ENCODE measurements around the gene SLC7A10.
"Not testable (repeated sequence)": the region's sequence is repeated elsewhere in the genome, so short reads cannot be mapped to it uniquely, and the experiment has no call there.

SLC7A10 gene

DNA sequence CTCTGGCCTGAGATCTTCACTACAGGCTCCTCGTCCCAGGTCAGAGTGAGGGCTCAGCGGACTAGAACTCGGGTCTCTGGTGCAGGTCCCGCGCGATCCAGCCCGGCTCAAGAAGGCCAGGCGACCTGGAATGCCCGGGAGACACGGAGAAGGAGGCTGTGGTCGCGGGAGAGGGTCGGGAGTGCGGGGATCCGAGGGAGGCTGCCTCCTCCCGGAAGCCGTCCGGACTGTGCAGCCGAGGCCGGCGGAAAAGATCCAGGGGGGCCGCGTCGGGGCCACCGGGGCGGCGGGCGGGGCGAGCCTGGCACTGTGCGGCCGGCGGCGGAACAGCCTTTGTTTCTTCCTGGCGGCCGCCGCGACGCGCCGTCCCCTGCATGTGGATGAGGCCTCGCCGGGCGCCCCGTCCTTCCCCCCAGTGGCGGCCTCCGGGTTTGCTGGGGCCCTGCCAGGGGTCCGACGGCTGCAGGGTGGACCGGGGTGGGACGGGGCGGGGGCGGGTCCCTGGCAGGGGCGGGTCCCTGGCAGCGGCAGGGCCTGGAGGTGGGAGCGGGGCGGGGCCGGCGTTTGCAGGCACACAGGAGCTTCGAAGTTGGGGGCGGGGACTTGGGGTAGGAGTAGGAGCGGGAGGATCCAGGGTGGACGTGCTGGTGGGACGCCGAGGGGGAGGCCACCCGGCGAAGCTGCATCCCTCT, 1.0 kb upstream of the SLC7A10 start:
- H3K27ac ChIP-seq = no peak overlapping the region
- TF ChIP-seq, protein P1, sequence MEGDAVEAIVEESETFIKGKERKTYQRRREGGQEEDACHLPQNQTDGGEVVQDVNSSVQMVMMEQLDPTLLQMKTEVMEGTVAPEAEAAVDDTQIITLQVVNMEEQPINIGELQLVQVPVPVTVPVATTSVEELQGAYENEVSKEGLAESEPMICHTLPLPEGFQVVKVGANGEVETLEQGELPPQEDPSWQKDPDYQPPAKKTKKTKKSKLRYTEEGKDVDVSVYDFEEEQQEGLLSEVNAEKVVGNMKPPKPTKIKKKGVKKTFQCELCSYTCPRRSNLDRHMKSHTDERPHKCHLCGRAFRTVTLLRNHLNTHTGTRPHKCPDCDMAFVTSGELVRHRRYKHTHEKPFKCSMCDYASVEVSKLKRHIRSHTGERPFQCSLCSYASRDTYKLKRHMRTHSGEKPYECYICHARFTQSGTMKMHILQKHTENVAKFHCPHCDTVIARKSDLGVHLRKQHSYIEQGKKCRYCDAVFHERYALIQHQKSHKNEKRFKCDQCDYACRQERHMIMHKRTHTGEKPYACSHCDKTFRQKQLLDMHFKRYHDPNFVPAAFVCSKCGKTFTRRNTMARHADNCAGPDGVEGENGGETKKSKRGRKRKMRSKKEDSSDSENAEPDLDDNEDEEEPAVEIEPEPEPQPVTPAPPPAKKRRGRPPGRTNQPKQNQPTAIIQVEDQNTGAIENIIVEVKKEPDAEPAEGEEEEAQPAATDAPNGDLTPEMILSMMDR (IDR thresholded peaks at IDR 0.05) = 0 out of 2 replicates have a peak, but pooled peaks have one; percentile 6
- no peak for TF ChIP-seq ZFX (IDR thresholded peaks at IDR 0.05; ENCODE audit: borderline replicate concordance)

DNA sequence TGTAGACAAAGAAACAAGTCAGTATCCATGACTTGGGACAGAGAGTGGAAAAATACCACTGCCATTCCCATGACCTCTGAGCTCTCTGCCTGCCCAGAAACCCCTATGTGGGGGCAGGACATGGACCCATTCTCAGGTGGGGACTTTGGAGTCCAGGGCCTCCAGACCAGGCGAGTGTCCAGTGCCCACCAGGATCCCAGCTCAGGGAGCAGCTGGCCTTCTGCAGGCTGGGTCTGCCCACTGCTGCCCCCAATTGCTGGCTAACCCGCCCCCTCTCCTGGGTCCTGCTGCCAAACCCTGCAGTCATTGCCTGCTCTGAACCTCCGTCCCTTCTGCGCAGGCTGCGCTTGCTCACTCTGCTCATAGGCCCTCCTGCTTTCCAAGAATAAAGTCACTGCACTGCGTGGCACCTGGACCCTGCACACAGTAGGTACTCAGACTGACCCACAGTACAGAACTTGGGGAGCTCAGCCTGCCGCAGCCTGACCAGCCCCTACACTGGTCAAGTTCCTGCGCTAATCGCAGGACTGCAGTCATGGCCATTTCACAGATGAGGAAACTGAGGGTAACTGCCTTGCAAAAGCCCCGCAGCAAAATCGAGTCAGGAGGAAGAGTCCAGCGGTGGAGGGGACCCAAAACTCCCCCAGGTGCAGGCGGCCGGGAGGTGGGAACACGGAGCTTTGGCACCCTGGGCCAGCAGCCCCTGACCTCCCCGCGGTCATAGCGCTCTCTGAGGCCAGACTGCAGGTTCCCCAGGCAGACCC, 774 bp downstream of the SLC7A10 start:
- no peak for TF ChIP-seq ZFX (IDR thresholded peaks at IDR 0.05; ENCODE audit: borderline replicate concordance)
- TF ChIP-seq, protein P1 (IDR thresholded peaks at IDR 0.05) = no peak
- H3K27ac ChIP-seq = no peak overlapping the region

DNA sequence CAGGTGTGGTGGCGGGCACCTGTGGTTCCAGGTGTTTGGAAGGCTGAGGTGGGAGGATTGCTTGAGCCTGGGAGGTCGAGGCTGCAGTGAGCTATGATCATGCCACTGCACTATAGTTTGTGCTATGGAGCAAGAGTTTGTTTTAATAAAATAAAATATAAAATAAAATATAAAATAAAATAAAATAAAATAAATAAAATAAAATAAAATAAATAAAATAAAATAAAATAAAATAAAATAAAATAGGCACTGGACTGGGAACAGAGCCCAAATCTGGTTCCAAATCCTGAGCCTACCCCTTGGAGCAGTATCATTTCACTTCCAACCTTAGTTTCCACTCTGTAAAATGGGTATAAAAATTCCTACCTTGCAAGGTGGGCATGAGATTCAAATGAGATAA, 3.4 kb downstream of the SLC7A10 start:
- H3K27ac ChIP-seq = not testable (repeated sequence)

DNA sequence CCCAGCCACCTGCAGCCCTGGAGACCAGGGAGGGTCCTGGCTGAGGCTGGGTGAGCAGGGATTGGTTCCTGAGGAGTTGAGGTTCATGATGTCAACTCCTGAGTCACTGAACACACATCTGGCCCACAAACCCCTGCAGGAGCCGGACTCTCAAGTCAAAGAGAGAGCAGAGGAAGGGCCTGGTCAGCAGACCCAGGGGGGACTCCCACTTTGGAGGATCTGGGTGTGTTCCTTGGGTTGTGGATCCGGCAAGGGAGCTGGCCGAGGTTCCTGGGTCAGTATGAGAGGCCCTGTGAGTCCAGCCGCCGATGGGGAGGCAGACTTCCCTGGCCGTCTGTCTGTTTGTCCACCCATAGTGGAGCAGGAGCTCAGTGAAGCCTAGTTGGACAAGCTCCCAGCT, 4.0 kb downstream of the SLC7A10 start:
- no peak for TF ChIP-seq ZFX (IDR thresholded peaks at IDR 0.05; ENCODE audit: borderline replicate concordance)
- TF ChIP-seq, protein P1 (IDR thresholded peaks at IDR 0.05) = no peak

DNA sequence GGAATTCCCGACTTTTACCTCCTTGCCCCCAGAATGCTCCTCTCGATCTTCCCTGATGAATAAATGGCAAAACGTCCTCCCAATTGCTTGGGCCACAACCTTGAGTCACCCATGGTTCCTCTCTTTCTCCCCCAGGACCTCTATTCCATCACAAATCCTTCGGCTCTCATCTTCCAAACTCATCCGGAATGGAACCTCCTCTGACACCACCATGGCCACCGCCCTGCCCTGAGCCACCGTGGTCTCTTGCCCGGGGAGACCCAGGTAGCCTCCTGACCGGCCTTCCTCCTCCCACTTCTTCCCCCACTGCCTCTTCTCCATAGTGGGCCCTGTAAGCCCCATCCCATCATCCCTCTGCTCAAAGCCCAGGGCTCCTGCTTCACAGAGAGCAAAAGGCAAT, 4.9 kb downstream of the SLC7A10 start:
- TF ChIP-seq, protein P1 (IDR thresholded peaks at IDR 0.05) = no peak
- TF ChIP-seq ZFX (IDR thresholded peaks at IDR 0.05; ENCODE audit: borderline replicate concordance) = no peak
- no peak overlapping the region for H3K27ac ChIP-seq

More for the DNA sequence above, 4.0 kb downstream of the SLC7A10 start:
- H3K27ac ChIP-seq = no peak overlapping the region

DNA sequence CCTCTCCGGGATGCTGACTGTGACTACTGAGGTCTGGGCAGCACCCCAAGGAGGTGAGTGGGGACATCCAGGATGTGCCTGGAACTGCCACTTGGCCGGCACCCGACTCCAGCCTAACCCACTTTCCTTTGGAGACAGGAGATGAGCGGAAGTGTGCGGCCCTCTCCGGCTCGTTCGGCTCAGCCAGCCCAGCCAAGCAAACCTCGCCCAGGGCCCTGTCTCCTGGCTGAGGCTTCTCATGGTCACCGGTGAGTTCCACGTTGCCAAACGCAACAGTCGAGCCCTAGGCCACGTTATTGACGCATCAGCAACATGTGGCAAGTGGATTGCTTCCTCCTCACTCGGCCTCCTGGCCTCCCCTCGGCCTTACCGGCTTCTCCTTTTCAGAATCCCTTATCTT, 5.5 kb downstream of the SLC7A10 start:
- TF ChIP-seq, protein P1 (IDR thresholded peaks at IDR 0.05) = no peak
- no peak for TF ChIP-seq ZFX (IDR thresholded peaks at IDR 0.05; ENCODE audit: borderline replicate concordance)

DNA sequence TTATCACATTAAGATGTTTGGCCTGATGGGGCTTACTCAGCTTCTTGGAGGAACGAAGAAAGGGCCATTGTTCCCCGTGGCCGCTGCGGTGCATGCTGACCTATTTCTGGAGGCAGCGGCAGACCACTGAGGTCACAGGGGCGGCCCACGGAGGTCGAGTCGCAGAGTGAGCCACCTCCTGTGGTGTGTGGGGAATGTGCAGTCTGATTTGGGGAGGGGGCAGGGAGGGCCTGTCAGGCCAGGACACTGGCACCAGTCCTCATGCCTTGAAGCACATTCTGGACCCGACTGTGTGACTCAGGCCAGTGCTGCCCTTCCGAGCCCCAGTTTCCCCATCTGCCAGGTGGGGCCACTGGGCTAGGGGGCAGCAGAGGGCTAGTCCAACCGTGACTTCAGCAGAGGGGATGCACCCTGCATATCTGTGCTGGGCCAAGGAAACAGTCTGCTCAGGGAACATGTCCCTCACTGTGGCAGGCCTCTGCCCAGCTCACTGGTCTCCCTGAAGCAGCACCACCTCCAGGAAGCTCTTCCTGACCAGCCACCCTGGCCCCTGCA, 6.3 kb downstream of the SLC7A10 start:
- no peak overlapping the region for H3K27ac ChIP-seq
- TF ChIP-seq, protein P1 (IDR thresholded peaks at IDR 0.05) = peak; percentile 46
- no peak for TF ChIP-seq ZFX (IDR thresholded peaks at IDR 0.05; ENCODE audit: borderline replicate concordance)

More for the DNA sequence above, 5.5 kb downstream of the SLC7A10 start:
- H3K27ac ChIP-seq = no peak overlapping the region
